B cell (primary cell): ENCODE results near the gene DIRAS1.

ENCODE experiments used
- EZH2 ChIP-seq: IDR thresholded peaks from 2 replicates; pipeline ENCODE4 v1.6.1; 2012; ENCODE audit warnings: borderline replicate concordance, low read depth, mild to moderate bottlenecking, moderate library complexity, low read length; ENCODE audit not compliant: insufficient read depth, poor library complexity, severe bottlenecking
- TF ChIP-seq, protein P1 (sequence below): fragments of 200-600 bp; IDR thresholded peaks from one replicate; pipeline ENCODE4 v1.8.0; 2022; ENCODE audit warnings: antibody characterized with exemption, mild to moderate bottlenecking

DNA sequence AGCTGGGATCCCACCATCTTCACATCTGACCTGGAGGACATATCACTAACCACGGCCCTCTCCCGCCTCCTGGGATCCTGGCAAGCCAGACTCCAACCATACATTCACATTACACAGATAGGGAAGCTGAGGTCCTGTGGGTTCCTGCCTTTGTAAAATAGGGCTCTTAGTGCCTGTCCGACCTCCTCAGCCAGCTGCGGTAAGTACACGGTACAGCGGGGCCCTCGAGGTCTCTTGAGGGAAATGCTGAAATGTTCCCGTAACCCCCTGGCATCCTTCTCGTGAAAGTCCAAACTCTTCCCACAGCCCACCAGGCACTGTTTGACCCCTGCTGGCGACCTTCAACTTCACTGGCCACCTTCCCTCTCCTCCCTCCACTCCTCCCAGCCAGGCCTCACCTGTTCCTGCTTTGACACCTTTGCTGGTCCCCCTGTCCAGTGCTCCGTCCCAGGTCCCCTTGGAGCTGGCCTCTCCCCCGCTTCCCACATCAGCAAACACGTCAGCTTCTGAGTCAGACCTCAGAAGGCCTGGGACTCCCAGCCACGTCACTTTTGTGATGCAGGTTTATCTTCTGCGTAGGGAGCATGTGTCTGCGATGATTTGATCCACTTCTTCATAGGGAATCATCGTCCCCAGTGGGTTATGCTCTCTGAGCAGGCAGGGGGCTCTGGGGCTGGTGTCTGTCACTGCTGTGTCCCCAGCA lies 9.8 kb downstream of the DIRAS1 start:
- TF ChIP-seq EZH2 = no peak
- TF ChIP-seq, protein P1, sequence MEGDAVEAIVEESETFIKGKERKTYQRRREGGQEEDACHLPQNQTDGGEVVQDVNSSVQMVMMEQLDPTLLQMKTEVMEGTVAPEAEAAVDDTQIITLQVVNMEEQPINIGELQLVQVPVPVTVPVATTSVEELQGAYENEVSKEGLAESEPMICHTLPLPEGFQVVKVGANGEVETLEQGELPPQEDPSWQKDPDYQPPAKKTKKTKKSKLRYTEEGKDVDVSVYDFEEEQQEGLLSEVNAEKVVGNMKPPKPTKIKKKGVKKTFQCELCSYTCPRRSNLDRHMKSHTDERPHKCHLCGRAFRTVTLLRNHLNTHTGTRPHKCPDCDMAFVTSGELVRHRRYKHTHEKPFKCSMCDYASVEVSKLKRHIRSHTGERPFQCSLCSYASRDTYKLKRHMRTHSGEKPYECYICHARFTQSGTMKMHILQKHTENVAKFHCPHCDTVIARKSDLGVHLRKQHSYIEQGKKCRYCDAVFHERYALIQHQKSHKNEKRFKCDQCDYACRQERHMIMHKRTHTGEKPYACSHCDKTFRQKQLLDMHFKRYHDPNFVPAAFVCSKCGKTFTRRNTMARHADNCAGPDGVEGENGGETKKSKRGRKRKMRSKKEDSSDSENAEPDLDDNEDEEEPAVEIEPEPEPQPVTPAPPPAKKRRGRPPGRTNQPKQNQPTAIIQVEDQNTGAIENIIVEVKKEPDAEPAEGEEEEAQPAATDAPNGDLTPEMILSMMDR = no peak
